Hepatocyte (in vitro differentiated cells): ENCODE results near the gene PMIS2. TPM values are rescaled to one million over a fixed set of nuclear protein-coding genes. Genes with fewer than 3 reads are reported as not detected.

Source experiments
- DNase-seq: peaks from one replicate; pipeline ENCODE4 v3.0.0-alpha.2; 2016; ENCODE audit warnings: low spot score
- H2AFZ ChIP-seq: fragments of 200-600 bp; sonication (generic); 2 replicates; pipeline ENCODE4 v1.6.0; 2016; ENCODE audit warnings: antibody characterized with exemption, mild to moderate bottlenecking
- H3K27ac ChIP-seq: fragments of 200-600 bp; sonication (generic); 2 replicates; pipeline ENCODE4 v1.5.1; 2016; ENCODE audit warnings: mild to moderate bottlenecking
- H3K27me3 ChIP-seq: fragments of 200-600 bp; sonication (generic); 2 replicates; pipeline ENCODE4 v1.6.1; 2016
- H3K36me3 ChIP-seq: fragments of 200-600 bp; sonication (generic); replicated peaks from 2 replicates; pipeline ENCODE4 v1.5.1; 2016; ENCODE audit warnings: low read depth; ENCODE audit not compliant: insufficient read depth
- H3K4me1 ChIP-seq: fragments of 200-600 bp; sonication (generic); 2 replicates; pipeline ENCODE4 v1.5.1; 2016; ENCODE audit warnings: mild to moderate bottlenecking, moderate library complexity; ENCODE audit not compliant: insufficient read depth
- H3K4me2 ChIP-seq: fragments of 200-600 bp; sonication (generic); 2 replicates; pipeline ENCODE4 v1.6.0; 2016
- H3K4me3 ChIP-seq: fragments of 200-600 bp; sonication (generic); 2 replicates; pipeline ENCODE4 v1.5.1; 2016; ENCODE audit warnings: mild to moderate bottlenecking
- H3K79me2 ChIP-seq: fragments of 200-600 bp; sonication (generic); 2 replicates; pipeline ENCODE4 v1.6.0; 2017; ENCODE audit warnings: mild to moderate bottlenecking
- H3K9me2 ChIP-seq: fragments of 200-600 bp; sonication (generic); replicated peaks from 2 replicates; pipeline ENCODE4 v1.6.0; 2017; ENCODE audit warnings: mild to moderate bottlenecking; ENCODE audit not compliant: insufficient read depth
- H3K9me3 ChIP-seq: fragments of 200-600 bp; sonication (generic); 2 replicates; pipeline ENCODE4 v1.5.1; 2016; ENCODE audit warnings: low read depth, mild to moderate bottlenecking
- H4K20me1 ChIP-seq: fragments of 200-600 bp; sonication (generic); 2 replicates; pipeline ENCODE4 v1.6.0; 2016; ENCODE audit warnings: mild to moderate bottlenecking; ENCODE audit not compliant: insufficient read depth, poor library complexity, severe bottlenecking
- EZH2 ChIP-seq: fragments of 200-600 bp; sonication (generic); IDR thresholded peaks from 2 replicates; pipeline ENCODE4 v1.6.1; 2016; ENCODE audit warnings: antibody characterized with exemption, mild to moderate bottlenecking, borderline replicate concordance
- EZH2phosphoT487 ChIP-seq: fragments of 200-600 bp; sonication (generic); IDR thresholded peaks from one replicate; pipeline ENCODE4 v1.6.1; 2018; ENCODE audit warnings: antibody characterized with exemption, mild to moderate bottlenecking, low read depth, moderate library complexity; ENCODE audit not compliant: unreplicated experiment, severe bottlenecking
- WGBS: methylation state at CpG from one replicate; pipeline ENCODE4 v1.1.6; 2016; ENCODE audit warnings: low lambda C conversion rate; ENCODE audit errors: missing lambda C conversion rate; 5-methylcytosine and 5-hydroxymethylcytosine counted together
- polyA plus RNA-seq: library from polyadenylated mRNA; unstranded; fragments of >200 nt; fragmentation: Nextera tagmentation; extraction: Ambion mirVana; gene quantifications from 2 replicates; pipeline ENCODE4 v1.2.1, GENCODE V29; 2016
- total RNA-seq: library from RNA; depleted of rRNA; stranded (reverse); fragments of >200 nt; gene quantifications from 2 replicates; pipeline ENCODE4 v1.2.3, GENCODE V29; 2014
- TF ChIP-seq, protein P1 (sequence below): fragments of 200-600 bp; sonication (generic); IDR thresholded peaks from 2 replicates; pipeline ENCODE4 v1.5.1; 2016; ENCODE audit warnings: antibody characterized with exemption, mild to moderate bottlenecking; ENCODE audit not compliant: poor library complexity

PMIS2 gene
- total and polyA plus RNA-seq, 2 experiments from 2014 or later = not detected

DNA sequence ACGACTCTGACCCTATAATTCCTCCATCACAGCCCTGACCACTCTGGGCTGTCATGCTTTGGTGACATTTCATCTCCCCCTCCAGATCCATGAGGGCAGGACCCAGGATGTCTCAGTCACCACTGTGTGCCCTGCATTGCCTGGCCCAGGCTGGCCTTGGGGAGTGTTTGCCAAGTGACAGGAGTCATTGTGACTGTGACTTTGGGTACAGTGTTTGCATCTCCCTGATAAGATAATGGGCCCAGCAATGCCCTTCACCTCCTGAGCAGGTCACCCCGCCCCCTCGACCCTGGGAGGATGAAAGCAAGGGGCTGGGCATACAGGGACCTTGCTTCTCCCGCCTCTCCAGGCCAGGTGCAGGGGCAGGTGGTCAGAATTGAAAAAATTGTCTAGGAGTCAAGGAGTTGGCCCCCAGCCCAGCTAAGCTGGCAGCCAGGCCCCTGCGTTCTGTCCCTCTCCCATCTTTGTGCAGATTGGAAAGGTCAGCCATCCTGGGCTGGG, 16.6 kb upstream of the PMIS2 start:
- Histone ChIP-seq H3K27me3 (no peaks in the 10 kb centered on the region), H3K9me3 (no peaks in the 10 kb centered on the region), H4K20me1 (no peaks in the 10 kb centered on the region), H3K36me3 (no peaks in the 10 kb centered on the region), H3K4me2 (no peak overlapping the region), H2AFZ (no peak overlapping the region), H3K27ac (no peak overlapping the region), H3K4me1 (no peaks in the 10 kb centered on the region), H3K9me2 (no peaks in the 10 kb centered on the region), H3K79me2 (no peaks in the 10 kb centered on the region), H3K4me3 (no peak overlapping the region)
- no peak for DNase-seq
- WGBS = 65% methylated on average over 5 of the region's 5 CpGs
- TF ChIP-seq, protein P1, sequence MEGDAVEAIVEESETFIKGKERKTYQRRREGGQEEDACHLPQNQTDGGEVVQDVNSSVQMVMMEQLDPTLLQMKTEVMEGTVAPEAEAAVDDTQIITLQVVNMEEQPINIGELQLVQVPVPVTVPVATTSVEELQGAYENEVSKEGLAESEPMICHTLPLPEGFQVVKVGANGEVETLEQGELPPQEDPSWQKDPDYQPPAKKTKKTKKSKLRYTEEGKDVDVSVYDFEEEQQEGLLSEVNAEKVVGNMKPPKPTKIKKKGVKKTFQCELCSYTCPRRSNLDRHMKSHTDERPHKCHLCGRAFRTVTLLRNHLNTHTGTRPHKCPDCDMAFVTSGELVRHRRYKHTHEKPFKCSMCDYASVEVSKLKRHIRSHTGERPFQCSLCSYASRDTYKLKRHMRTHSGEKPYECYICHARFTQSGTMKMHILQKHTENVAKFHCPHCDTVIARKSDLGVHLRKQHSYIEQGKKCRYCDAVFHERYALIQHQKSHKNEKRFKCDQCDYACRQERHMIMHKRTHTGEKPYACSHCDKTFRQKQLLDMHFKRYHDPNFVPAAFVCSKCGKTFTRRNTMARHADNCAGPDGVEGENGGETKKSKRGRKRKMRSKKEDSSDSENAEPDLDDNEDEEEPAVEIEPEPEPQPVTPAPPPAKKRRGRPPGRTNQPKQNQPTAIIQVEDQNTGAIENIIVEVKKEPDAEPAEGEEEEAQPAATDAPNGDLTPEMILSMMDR = no peak
- TF ChIP-seq EZH2phosphoT487 = no peak
- no peak for TF ChIP-seq EZH2

DNA sequence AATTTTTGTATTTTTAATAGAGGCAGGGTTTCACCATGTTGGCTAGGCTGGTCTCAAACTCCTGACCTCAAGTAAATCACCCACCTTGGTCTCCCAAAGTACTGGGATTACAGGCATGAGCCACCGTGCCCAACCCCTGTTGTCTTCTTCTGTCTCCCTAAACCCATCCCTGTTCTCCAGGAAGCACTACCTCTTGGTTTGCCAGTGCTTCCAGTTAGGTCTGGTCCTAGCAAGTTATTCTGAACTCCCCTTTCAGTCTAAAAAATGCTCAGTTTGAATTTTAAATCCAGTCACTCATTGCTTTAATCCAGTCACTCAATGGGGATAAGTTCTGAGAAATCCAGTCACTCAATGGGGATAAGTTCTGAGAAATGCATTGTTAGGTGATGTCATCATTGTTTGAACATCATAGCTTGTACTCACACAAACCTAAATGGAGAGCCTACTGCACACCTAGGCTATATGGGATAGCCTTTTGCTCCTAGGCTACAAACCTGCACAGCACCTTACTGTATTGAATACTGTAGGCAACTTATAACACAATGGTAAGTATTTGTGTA, 14.5 kb upstream of the PMIS2 start:
- no peak for DNase-seq
- Histone ChIP-seq H4K20me1 (no peaks in the 10 kb centered on the region), H3K4me3 (no peak overlapping the region), H3K9me3 (peaks cover 6% of the 10 kb centered on the region), H3K36me3 (no peaks in the 10 kb centered on the region), H3K4me2 (no peak overlapping the region), H3K4me1 (no peaks in the 10 kb centered on the region), H3K79me2 (no peaks in the 10 kb centered on the region), H3K27me3 (no peaks in the 10 kb centered on the region), H3K9me2 (no peaks in the 10 kb centered on the region), H3K27ac (no peak overlapping the region), H2AFZ (no peak overlapping the region)
- WGBS = 83% methylated on average over 1 of the region's 1 CpG
- TF ChIP-seq EZH2 (no peak), EZH2phosphoT487 (no peak)
- TF ChIP-seq, protein P1 = no peak

DNA sequence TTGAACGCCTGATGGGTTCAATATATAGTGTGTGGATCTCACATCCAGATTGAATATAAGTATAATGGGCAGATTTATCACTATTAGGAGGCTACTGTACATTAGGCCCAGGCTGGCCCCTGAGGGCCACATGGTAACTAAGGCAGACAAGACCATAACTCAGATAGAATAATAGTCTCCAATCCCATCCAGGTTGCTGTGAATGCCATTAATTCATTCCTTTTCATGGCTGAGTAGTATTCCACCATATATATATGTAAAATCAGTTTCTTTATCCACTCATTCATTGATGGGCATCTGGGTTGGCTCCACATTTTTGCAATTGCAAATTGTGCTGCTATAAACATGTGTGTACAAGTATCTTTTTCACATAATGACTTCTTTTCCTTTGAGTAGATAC, 8.1 kb upstream of the PMIS2 start:
- no peaks in the 10 kb centered on the region for H3K79me2 ChIP-seq
- H3K9me2 ChIP-seq = no peaks in the 10 kb centered on the region
- H2AFZ ChIP-seq = no peak overlapping the region
- DNase-seq = no peak
- H3K9me3 ChIP-seq = peaks cover 6% of the 10 kb centered on the region
- no peaks in the 10 kb centered on the region for H3K4me1 ChIP-seq
- TF ChIP-seq EZH2 (no peak), EZH2phosphoT487 (no peak)
- TF ChIP-seq, protein P1 = no peak
- no peaks in the 10 kb centered on the region for H3K36me3 ChIP-seq
- no peak overlapping the region for H3K27ac ChIP-seq
- no peak overlapping the region for H3K4me3 ChIP-seq
- H4K20me1 ChIP-seq = no peaks in the 10 kb centered on the region
- H3K27me3 ChIP-seq = no peaks in the 10 kb centered on the region
- H3K4me2 ChIP-seq = no peak overlapping the region
- WGBS = 65% methylated on average over 1 of the region's 1 CpG
